Bronchial epithelial cell (primary cell): Measurements from ENCODE around the gene GRIK3. TPM values are rescaled to one million over a fixed set of nuclear protein-coding genes. Genes with fewer than 3 reads are reported as not detected.
A peak's percentile ranks its signal among the peaks of the same experiment; 100 is the strongest.

Source experiments
- DNase-seq: peaks from one replicate; pipeline ENCODE4 v3.0.0-alpha.2; 2010; ENCODE audit warnings: low read depth
- FAIRE-seq: peaks from 2 replicates; lab custom pipeline; 2011; peaks lifted over from hg19 to GRCh38; lab: Jason Lieb, UNC
- H3K27me3 ChIP-seq: 2 replicates; pipeline ENCODE4 v1.5.1; 2011; ENCODE audit warnings: low read length; ENCODE audit not compliant: control insufficient read depth, insufficient read depth
- H3K36me3 ChIP-seq: 2 replicates; pipeline ENCODE4 v1.5.1; 2011; ENCODE audit warnings: low read length; ENCODE audit not compliant: control insufficient read depth, insufficient read depth
- H3K4me3 ChIP-seq: 2 replicates; pipeline ENCODE4 v1.5.1; 2011; ENCODE audit warnings: mild to moderate bottlenecking, low read depth, low read length, control low read depth
- total RNA-seq: library from RNA; depleted of rRNA; stranded (reverse); fragments of >200 nt; gene quantifications from 2 replicates; pipeline ENCODE4 v1.2.1, GENCODE V29; 2014
- TF ChIP-seq, protein P1 (sequence below): IDR thresholded peaks from 2 replicates; pipeline ENCODE4 v1.5.1; 2011; ENCODE audit warnings: mild to moderate bottlenecking, moderate library complexity, low read length, control low read depth, inconsistent platforms; ENCODE audit not compliant: insufficient read depth, severe bottlenecking

The GRIK3 gene
- total RNA-seq, 1 donor from 2014 or later = under 0.01 TPM

DNA sequence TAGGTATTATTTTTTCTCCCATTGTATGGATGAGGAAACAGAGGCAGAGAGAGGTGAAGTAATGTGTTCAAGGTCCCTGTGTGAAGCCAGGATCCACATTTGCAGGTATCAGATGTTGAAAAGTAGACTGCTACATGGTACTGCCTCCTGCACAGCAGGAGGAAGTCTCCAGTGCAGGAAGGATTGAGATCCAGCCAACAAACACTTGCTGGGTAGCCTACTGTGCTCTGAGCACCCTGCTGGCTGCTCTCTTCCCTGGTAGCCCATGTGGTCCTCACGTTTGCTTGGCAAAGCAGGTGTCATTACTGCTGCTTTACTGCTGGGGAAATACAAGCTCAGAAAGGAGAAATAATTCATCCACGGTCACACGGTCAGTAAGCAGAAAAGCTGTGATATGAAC lies 21.3 kb upstream of the GRIK3 start:
- no peak overlapping the region for H3K4me3 ChIP-seq
- DNase-seq (no peak), FAIRE-seq (no peak)
- H3K27me3 ChIP-seq = no peaks in the 10 kb centered on the region
- TF ChIP-seq, protein P1, sequence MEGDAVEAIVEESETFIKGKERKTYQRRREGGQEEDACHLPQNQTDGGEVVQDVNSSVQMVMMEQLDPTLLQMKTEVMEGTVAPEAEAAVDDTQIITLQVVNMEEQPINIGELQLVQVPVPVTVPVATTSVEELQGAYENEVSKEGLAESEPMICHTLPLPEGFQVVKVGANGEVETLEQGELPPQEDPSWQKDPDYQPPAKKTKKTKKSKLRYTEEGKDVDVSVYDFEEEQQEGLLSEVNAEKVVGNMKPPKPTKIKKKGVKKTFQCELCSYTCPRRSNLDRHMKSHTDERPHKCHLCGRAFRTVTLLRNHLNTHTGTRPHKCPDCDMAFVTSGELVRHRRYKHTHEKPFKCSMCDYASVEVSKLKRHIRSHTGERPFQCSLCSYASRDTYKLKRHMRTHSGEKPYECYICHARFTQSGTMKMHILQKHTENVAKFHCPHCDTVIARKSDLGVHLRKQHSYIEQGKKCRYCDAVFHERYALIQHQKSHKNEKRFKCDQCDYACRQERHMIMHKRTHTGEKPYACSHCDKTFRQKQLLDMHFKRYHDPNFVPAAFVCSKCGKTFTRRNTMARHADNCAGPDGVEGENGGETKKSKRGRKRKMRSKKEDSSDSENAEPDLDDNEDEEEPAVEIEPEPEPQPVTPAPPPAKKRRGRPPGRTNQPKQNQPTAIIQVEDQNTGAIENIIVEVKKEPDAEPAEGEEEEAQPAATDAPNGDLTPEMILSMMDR = no peak
- H3K36me3 ChIP-seq = no peaks in the 10 kb centered on the region

GRCh38 chr1:37053173-37053572 lies 18.9 kb upstream of the GRIK3 start:
- no peaks in the 10 kb centered on the region for H3K36me3 ChIP-seq
- FAIRE-seq = no peak
- TF ChIP-seq, protein P1 = no peak
- no peak overlapping the region for H3K4me3 ChIP-seq
- DNase-seq = no peak
- H3K27me3 ChIP-seq = no peaks in the 10 kb centered on the region

- Histone ChIP-seq H3K36me3 (no peaks in the 10 kb centered on the region), H3K27me3 (no peaks in the 10 kb centered on the region), H3K4me3 (no peak overlapping the region)
- TF ChIP-seq, protein P1 = no peak
- FAIRE-seq (no peak), DNase-seq (peak; percentile 52)
These were observed 17.8 kb upstream of the GRIK3 start for GRCh38 chr1:37052120-37052519.

GRCh38 chr1:37051346-37051745 lies 17.0 kb upstream of the GRIK3 start:
- FAIRE-seq (peak; percentile 18), DNase-seq (no peak)
- TF ChIP-seq, protein P1 = no peak
- Histone ChIP-seq H3K36me3 (no peaks in the 10 kb centered on the region), H3K4me3 (no peak overlapping the region), H3K27me3 (no peaks in the 10 kb centered on the region)

GRCh38 chr1:37047542-37047941 lies 13.2 kb upstream of the GRIK3 start:
- no peaks in the 10 kb centered on the region for H3K27me3 ChIP-seq

More at GRCh38 chr1:37047542-37047941, 13.2 kb upstream of the GRIK3 start:
- no peak for FAIRE-seq
- Histone ChIP-seq H3K36me3 (no peaks in the 10 kb centered on the region), H3K4me3 (no peak overlapping the region)
- DNase-seq = no peak
- TF ChIP-seq, protein P1 = no peak
